Central memory CD4-positive, alpha-beta T cell (primary cell): ENCODE data around the gene MYL3.
A peak's percentile ranks its signal among the peaks of the same experiment; 100 is the strongest.
"Not testable (repeated sequence)": the region's sequence is repeated elsewhere in the genome, so short reads cannot be mapped to it uniquely, and the experiment has no call there.

Source experiments
- DNase-seq: peaks from one replicate; pipeline ENCODE4 v3.0.0; 2022

Gene MYL3

GRCh38 chr3:46821553-46821952 lies 41.7 kb downstream of the MYL3 start:
- no peak for DNase-seq

GRCh38 chr3:46820852-46821251 lies 42.4 kb downstream of the MYL3 start:
- no peak for DNase-seq

DNA sequence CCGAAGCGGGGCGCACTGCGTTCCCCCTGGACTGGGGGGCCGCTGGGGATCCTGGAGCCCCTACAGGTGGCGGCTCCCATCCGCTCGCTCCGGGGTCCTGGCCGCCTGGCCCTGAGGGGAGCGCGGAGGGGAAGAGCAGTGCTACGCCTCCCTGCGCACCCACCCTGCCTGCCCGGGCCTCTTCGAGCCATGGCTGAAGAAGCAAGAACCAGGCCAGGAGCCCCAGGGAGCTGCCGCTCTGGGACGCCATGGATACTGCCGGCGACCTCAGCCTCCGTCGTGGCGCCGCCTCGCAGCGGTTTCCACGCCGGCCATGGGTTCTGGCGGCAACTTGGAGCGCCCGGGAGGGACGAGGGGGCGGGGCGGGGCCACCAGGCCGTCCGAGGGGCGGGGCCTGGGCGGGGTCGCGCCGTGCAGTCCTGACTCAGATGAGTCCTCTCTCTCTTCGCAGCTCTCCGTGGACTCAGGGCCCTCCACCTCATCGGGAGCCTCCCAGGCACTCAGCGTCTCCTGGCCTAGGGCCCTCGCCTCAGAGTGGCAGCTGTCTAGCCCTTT lies 50.9 kb downstream of the MYL3 start:
- DNase-seq, result peak; percentile 47

DNA sequence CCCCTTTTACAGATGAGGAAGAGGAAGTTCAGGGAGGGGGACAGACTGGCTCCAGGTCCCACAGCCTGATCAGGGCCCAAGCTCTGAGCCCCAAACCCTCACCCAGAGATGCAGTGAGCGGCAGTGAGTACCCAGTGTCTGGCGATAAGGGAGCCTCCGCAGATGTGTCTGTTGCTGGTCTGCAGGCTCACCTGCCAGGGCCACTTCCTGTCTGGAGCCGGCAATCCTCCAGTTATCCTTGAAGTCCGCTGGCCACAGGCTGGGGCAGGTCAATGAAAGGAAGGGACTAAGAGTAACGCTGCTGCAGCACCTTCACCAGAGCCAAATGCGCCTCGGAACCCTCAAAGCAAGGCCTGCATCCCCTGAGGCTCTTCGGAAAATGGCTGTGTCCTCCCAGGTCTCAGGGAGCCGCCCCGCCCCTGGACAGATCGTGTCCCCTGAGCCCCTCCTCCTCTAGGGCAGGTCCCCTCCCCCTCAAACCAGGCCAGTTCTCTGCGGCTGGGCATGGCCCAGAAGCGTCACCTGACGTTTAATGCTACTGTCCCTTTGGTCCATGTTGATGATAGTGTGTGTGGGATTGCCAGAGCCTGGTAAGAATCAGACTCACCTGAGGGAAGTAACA lies 51.5 kb downstream of the MYL3 start:
- DNase-seq, result no peak

DNA sequence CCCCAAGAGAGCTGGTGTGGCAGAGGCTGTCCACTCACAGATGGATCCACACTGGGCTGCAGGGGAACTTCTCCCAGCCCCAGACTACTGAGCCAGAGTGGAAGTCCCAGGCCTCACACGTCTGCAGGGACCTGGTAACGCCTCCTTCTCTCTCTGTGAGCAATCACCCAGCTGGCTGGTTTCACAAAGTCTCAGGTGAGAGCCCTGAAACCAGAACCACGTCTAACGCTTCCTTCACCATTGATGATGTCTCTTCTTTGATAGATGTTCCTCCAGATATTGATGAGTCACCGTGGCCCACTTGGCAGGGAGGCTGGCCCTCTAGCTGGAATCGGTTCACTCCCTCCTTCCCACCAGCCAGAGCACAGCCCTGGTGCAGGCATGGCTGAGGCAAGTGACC lies 54.5 kb downstream of the MYL3 start:
- DNase-seq, result not testable (repeated sequence)
